HTERT RPE-1 (cell line): ENCODE measurements around the gene SKIC8.

Experiments used
- in situ Hi-C: fragments of 300-500 bp; cut with MboI; formaldehyde crosslinking; loops from 4 replicates; pipeline ENCODE4 v1.14.3; 2020; ENCODE audit warnings: low sequenced_read_pairs

SKIC8 gene

GRCh38 chr15:78299101-78299930 lies at the start of gene SKIC8:
Gene SKIC8 (minus strand): TSS chr15:78299609. CDS start chr15:78295686, 3,923 bp downstream.
- in situ Hi-C loops, result no loop called here

GRCh38 chr15:78347586-78348543 lies 48.5 kb upstream of the SKIC8 start:
- in situ Hi-C loops, result no loop called here

GRCh38 chr15:78345396-78346125 lies 46.2 kb upstream of the SKIC8 start:
- in situ Hi-C loops, result no loop called here

- in situ Hi-C loops, result no loop called here
These were observed 44.1 kb upstream of the SKIC8 start for GRCh38 chr15:78343276-78344060.

GRCh38 chr15:78342021-78342420 lies 42.6 kb upstream of the SKIC8 start:
- in situ Hi-C loops, result no loop called here

GRCh38 chr15:78341057-78341987 lies 41.9 kb upstream of the SKIC8 start:
- in situ Hi-C loops, result no loop called here

GRCh38 chr15:78340231-78341056 lies 41.0 kb upstream of the SKIC8 start, which contains the start of gene CRABP1:
Gene CRABP1 (plus strand): TSS chr15:78340353. CDS start chr15:78340429, 76 bp downstream.
- in situ Hi-C loops, result no loop called here

GRCh38 chr15:78339559-78339958 lies 40.1 kb upstream of the SKIC8 start:
- in situ Hi-C loops, result no loop called here

GRCh38 chr15:78338781-78339180 lies 39.4 kb upstream of the SKIC8 start:
- in situ Hi-C loops, result no loop called here

GRCh38 chr15:78335985-78336384 lies 36.6 kb upstream of the SKIC8 start:
- in situ Hi-C loops, result no loop called here

- in situ Hi-C loops, result no loop called here
These were observed 35.4 kb upstream of the SKIC8 start for GRCh38 chr15:78334845-78335244.

- in situ Hi-C loops, result no loop called here
These were observed 30.2 kb upstream of the SKIC8 start for GRCh38 chr15:78329625-78330024.

GRCh38 chr15:78327466-78327865 lies 28.1 kb upstream of the SKIC8 start:
- in situ Hi-C loops, result no loop called here

GRCh38 chr15:78325092-78325843 lies 25.9 kb upstream of the SKIC8 start:
- in situ Hi-C loops, result no loop called here

GRCh38 chr15:78324144-78324543 lies 24.7 kb upstream of the SKIC8 start:
- in situ Hi-C loops, result no loop called here

- in situ Hi-C loops, result no loop called here
These were observed 24.3 kb upstream of the SKIC8 start for GRCh38 chr15:78323693-78324092.

- in situ Hi-C loops, result no loop called here
These were observed 23.5 kb upstream of the SKIC8 start for GRCh38 chr15:78322724-78323521.
